ENCODE measurements around the gene DEFB108B. TPM values are rescaled to one million over a fixed set of nuclear protein-coding genes. Genes with fewer than 3 reads are reported as not detected.
"Not testable (repeated sequence)": the region's sequence is repeated elsewhere in the genome, so short reads cannot be mapped to it uniquely, and the experiment has no call there.

Gene DEFB108B
- polyA plus RNA-seq, 2 of the 4 experiments (the other 2 are of a cell fraction) = not detected

DNA sequence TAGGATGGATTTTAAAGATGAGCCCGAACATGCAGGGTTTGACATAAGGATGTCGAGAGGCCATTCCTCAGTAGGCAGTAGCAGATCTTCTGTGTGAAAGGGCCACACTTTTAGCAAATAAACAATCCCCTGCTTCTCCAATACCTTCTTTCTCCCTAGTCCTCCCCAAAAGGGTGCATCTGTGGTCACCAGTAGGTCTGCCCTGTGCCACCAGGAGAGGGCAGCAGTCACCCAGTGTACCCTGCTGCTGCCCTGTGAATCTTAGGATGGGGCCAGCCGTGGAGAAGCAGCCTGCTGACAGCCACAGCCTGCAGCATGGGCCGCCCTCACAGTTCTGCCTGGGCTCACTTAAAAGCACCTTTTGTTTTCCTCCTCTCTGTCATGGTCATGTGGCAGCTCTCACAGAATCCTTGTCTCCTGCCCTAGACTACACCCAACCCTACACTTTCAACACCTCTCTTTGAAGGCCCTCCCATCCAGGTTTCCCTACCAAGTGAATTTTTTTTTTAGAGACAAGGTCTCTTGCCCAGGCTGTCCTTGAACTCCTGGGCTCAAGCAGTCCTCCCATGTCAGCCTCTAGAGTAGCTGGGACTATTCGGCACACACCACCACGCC is 40.3 kb upstream of the DEFB108B start:
- 45% methylated on average over 6 of the region's 6 CpGs for whole genome bisulfite sequencing (ENCODE audit: missing lambda C conversion rate)
- H3K4me1 ChIP-seq = peaks cover 11% of the 10 kb centered on the region; the same call in 2 of the 3 replicates
- H3K27ac ChIP-seq, POLR2A ChIA-PET, ATAC-seq, H3K4me3 ChIP-seq, H3K9me3 ChIP-seq, H3K4me2 ChIP-seq, FAIRE-seq: not testable (repeated sequence)
- CTCF ChIA-PET = interaction anchor here (1.0 to 1.2 kb wide), 3 partner anchors 8 to 783 kb away, joined by 3 to 5 read pairs (median 3); no protein-coding TSS in a partner anchor
- peak; percentile 24 to 40 for DNase-seq (ENCODE audit: low read depth in 1 of 2, low spot score in 1 of 2)
- TF ChIP-seq, protein P1, sequence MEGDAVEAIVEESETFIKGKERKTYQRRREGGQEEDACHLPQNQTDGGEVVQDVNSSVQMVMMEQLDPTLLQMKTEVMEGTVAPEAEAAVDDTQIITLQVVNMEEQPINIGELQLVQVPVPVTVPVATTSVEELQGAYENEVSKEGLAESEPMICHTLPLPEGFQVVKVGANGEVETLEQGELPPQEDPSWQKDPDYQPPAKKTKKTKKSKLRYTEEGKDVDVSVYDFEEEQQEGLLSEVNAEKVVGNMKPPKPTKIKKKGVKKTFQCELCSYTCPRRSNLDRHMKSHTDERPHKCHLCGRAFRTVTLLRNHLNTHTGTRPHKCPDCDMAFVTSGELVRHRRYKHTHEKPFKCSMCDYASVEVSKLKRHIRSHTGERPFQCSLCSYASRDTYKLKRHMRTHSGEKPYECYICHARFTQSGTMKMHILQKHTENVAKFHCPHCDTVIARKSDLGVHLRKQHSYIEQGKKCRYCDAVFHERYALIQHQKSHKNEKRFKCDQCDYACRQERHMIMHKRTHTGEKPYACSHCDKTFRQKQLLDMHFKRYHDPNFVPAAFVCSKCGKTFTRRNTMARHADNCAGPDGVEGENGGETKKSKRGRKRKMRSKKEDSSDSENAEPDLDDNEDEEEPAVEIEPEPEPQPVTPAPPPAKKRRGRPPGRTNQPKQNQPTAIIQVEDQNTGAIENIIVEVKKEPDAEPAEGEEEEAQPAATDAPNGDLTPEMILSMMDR (IDR thresholded peaks at IDR 0.05) = peak; percentile 57
- 0 out of 3 replicates have a peak, but pooled peaks have one; percentile 28 for TF ChIP-seq SMC3 (IDR thresholded peaks at IDR 0.05)
- TF ChIP-seq RAD21 (conservative IDR thresholded peaks at IDR 0.05 in 1 of 2, IDR thresholded peaks at IDR 0.05 in 1 of 2) = peak; percentile 44 to 60; a peak in 4 of 5 replicates

DNA sequence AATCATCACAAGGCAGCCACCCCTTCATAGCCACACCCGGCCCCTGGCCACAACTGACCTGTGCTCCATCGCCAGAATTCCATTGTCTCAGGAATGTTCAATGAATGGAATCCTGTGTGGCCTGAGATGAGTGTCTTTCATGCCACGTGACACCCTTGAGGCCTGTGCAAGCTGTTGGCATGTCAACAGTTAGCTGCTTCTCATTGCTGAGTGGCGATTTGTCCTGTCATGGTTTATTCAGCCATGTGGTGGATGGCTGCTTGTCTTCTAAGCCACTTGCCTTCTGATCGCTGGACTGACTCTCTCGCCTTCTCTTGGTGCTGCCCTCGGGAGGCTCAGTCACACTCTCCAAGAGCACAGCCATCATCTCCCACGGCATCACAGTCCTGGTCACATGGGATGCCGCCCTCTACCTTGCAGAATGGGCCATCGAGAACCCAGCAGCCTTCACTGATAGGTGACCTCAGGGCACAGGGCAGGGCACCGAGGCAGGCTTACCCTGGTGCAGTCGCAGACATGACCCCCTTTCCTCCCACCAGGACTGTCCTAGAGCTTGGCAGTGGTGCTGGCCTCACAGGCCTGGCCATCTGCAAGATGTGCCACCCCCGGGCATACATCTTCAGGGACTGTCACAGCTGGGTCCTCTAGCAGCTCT is 38.5 kb upstream of the DEFB108B start:
- H3K9me3 ChIP-seq; CTCF ChIA-PET; H3K4me2 ChIP-seq; H3K4me1 ChIP-seq; FAIRE-seq; ATAC-seq; H3K4me3 ChIP-seq; POLR2A ChIA-PET; DNase-seq (ENCODE audit: low read depth in 1 of 2, low spot score in 1 of 2); H3K27ac ChIP-seq: not testable (repeated sequence)
- WGBS (ENCODE audit: missing lambda C conversion rate) = 88% methylated on average over 8 of the region's 13 CpGs

DNA sequence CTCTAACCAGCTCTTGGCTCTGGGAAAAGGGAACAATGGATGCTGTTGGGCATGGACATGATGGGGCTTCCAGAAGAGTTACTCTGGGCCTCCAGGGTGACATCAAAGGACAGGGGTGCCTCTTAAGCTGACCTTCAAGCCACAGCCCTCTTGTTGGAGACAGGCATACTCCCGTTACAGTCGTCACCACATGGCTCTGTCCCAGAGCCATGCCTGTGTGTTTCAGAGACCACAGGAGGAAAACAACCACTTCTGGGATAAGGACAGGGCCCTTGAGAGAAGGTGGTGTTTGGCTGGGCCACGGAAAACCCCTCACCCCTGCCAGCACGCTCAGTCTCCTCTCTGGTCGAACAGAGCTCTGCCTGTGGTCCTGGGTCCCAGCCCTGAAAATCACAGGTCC is 37.8 kb upstream of the DEFB108B start:
- 81% methylated on average over 2 of the region's 5 CpGs for WGBS (ENCODE audit: missing lambda C conversion rate)
- CTCF ChIA-PET = interaction anchor here (1.0 kb wide), 1 partner anchor 388 kb away, joined by 3 read pairs; no protein-coding TSS in a partner anchor
- H3K9me3 ChIP-seq; DNase-seq (ENCODE audit: low read depth in 1 of 2, low spot score in 1 of 2); ATAC-seq; H3K4me3 ChIP-seq; FAIRE-seq; H3K4me1 ChIP-seq; POLR2A ChIA-PET; H3K4me2 ChIP-seq; H3K27ac ChIP-seq: not testable (repeated sequence)

DNA sequence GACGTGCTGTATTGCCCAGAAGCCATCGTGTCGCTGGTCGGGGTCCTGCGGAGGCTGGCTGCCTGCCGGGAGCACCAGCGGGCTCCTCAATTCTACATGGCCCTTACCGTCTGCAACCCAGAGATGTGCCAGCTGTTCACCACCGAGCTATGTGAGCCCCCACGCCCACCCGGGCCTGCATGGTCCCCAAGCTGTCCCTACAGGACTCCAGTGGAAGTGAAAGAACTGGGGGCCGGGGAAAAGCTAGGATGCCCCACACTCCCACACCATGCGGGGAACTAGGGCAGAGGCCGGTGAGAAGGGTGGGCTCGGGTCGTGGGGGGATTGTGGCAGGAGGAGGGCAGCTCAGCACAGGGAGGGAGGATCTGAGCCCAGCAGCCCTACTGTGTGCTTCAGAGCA is 37.0 kb upstream of the DEFB108B start:
- FAIRE-seq; ATAC-seq; H3K4me3 ChIP-seq; H3K4me1 ChIP-seq; H3K9me3 ChIP-seq; H3K4me2 ChIP-seq; POLR2A ChIA-PET; H3K27ac ChIP-seq; DNase-seq (ENCODE audit: low read depth in 1 of 2, low spot score in 1 of 2): not testable (repeated sequence)
- CTCF ChIA-PET = interaction anchor here (1.0 kb wide), 1 partner anchor 387 kb away, joined by 3 read pairs; no protein-coding TSS in a partner anchor
- 96% methylated on average over 16 of the region's 16 CpGs for WGBS (ENCODE audit: missing lambda C conversion rate)

DNA sequence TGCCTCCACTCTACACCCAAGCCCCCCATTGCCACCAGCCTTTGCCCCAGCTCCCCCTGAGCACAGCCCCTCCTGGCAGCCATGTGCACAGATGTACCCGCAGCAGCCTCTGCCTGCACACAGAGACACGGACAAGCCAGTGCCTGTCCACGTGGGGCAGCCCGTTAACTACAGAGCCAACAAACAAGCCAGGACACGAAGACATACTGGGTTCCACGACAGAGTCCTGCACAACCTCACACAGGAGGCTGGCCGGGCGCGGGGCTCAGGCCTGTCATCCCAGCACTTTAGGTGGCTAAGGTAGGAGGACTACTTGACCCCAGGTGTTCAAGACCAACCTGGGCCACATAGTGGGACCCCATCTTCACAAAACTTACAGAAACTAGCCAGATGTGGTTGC is 36.2 kb upstream of the DEFB108B start:
- DNase-seq (ENCODE audit: low read depth in 1 of 2, low spot score in 1 of 2); H3K4me2 ChIP-seq; H3K9me3 ChIP-seq; FAIRE-seq; H3K4me1 ChIP-seq; POLR2A ChIA-PET; H3K27ac ChIP-seq; CTCF ChIA-PET; H3K4me3 ChIP-seq; ATAC-seq: not testable (repeated sequence)
- WGBS (ENCODE audit: missing lambda C conversion rate) = 94% methylated on average over 3 of the region's 9 CpGs

DNA sequence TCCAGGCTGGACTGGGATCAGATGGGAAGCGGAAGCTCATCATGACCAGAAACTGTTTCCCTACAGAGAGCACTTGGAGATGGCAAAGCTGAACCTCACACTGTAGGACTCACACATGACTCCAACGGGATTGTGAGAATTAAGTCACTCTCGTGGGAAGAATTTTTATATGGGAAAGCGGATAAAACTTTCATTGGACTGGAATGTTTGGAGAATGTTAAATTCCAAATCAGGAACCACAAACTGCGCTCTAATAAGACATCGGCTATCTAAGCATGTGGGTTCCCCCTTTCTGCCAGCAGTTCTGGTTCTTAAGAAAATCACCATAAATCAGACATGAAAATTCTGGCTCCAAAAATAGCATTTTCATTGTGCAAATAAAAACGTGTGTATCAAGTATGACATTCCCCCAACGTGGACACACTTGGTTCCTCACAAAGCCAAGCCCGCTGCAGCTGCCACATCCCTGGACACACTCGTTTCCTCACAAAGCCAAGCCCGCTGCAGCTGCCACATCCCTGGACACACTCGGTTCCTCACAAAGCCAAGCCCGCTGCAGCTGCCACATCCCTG is 33.4 kb upstream of the DEFB108B start:
- H3K27ac ChIP-seq; ATAC-seq; H3K9me3 ChIP-seq; POLR2A ChIA-PET; H3K4me1 ChIP-seq; H3K4me3 ChIP-seq; FAIRE-seq; H3K4me2 ChIP-seq; DNase-seq (ENCODE audit: low read depth in 1 of 2, low spot score in 1 of 2): not testable (repeated sequence)
- 81% methylated on average over 13 of the region's 13 CpGs for WGBS (ENCODE audit: missing lambda C conversion rate)
- CTCF ChIA-PET = interaction anchor here (0.6 to 1.8 kb wide), 10 partner anchors 7 to 631 kb away, joined by 3 to 10 read pairs (median 4); no protein-coding TSS in a partner anchor

Data from A549 (cell line).